GM04504 (cell line): ENCODE measurements around the gene SPON2.

ENCODE experiments used
- DNase-seq: peaks from one replicate; pipeline ENCODE4 v3.0.0-alpha.2; 2012; ENCODE audit warnings: low read depth

SPON2 gene

GRCh38 chr4:1208970-1209704, 36.8 kb upstream of the SPON2 start:
- no peak for DNase-seq

- DNase-seq = no peak
Measured at GRCh38 chr4:1208266-1208961, 36.0 kb upstream of the SPON2 start.

- peak; percentile 48 for DNase-seq
Measured at GRCh38 chr4:1207603-1208265, 35.4 kb upstream of the SPON2 start.

- DNase-seq = no peak
Measured at GRCh38 chr4:1207157-1207470, 34.7 kb upstream of the SPON2 start.

- no peak for DNase-seq
Measured at GRCh38 chr4:1206299-1207156, 34.1 kb upstream of the SPON2 start.

GRCh38 chr4:1205586-1206298, 33.4 kb upstream of the SPON2 start:
- DNase-seq = no peak

- DNase-seq = no peak
Measured at GRCh38 chr4:1204828-1205585, 32.6 kb upstream of the SPON2 start.

GRCh38 chr4:1204286-1204827, 32.0 kb upstream of the SPON2 start:
- no peak for DNase-seq

GRCh38 chr4:1203026-1203616, 30.7 kb upstream of the SPON2 start:
- no peak for DNase-seq

- DNase-seq = no peak
Measured at GRCh38 chr4:1202526-1203011, 30.2 kb upstream of the SPON2 start.

GRCh38 chr4:1201851-1202525, 29.6 kb upstream of the SPON2 start:
- DNase-seq = peak; percentile 74

GRCh38 chr4:1200425-1201035, 28.1 kb upstream of the SPON2 start:
- peak; percentile 78 for DNase-seq

- DNase-seq = no peak
Measured at GRCh38 chr4:1199556-1200331, 27.4 kb upstream of the SPON2 start.

GRCh38 chr4:1198098-1198844, 25.9 kb upstream of the SPON2 start:
- DNase-seq = no peak

GRCh38 chr4:1196421-1197183, 24.2 kb upstream of the SPON2 start:
- no peak for DNase-seq

GRCh38 chr4:1195891-1196401, 23.6 kb upstream of the SPON2 start:
- no peak for DNase-seq
